Measurements from ENCODE around the gene CDH11.
A peak's percentile ranks its signal among the peaks of the same experiment; 100 is the strongest.

The CDH11 gene

GRCh38 chr16:65012357-65012756 lies 109.5 kb downstream of the CDH11 start:
- DNase-seq (ENCODE audit: extremely low read depth, low read depth): peak; percentile 14
- TF ChIP-seq CTCF (IDR thresholded peaks at IDR 0.05; ENCODE audit: low read depth, low read length): no peak

- TF ChIP-seq CTCF (IDR thresholded peaks at IDR 0.05; ENCODE audit: low read depth, low read length): no peak
- no peak for DNase-seq (ENCODE audit: extremely low read depth, low read depth)
Observed at GRCh38 chr16:65010125-65010524, 111.7 kb downstream of the CDH11 start.

GRCh38 chr16:65005696-65006095 lies 116.2 kb downstream of the CDH11 start:
- DNase-seq (ENCODE audit: extremely low read depth, low read depth): no peak
- no peak for TF ChIP-seq CTCF (IDR thresholded peaks at IDR 0.05; ENCODE audit: low read depth, low read length)

GRCh38 chr16:65004570-65004969 lies 117.3 kb downstream of the CDH11 start:
- DNase-seq (ENCODE audit: extremely low read depth, low read depth): no peak
- TF ChIP-seq CTCF (IDR thresholded peaks at IDR 0.05; ENCODE audit: low read depth, low read length): no peak

GRCh38 chr16:65003621-65004020 lies 118.2 kb downstream of the CDH11 start:
- DNase-seq (ENCODE audit: extremely low read depth, low read depth): no peak
- TF ChIP-seq CTCF (IDR thresholded peaks at IDR 0.05; ENCODE audit: low read depth, low read length): no peak

- peak; percentile 76 for DNase-seq (ENCODE audit: extremely low read depth, low read depth)
- TF ChIP-seq CTCF (IDR thresholded peaks at IDR 0.05; ENCODE audit: low read depth, low read length): no peak
Observed at GRCh38 chr16:65002265-65002664, 119.6 kb downstream of the CDH11 start.

GRCh38 chr16:65000654-65001053 lies 121.2 kb downstream of the CDH11 start:
- DNase-seq (ENCODE audit: extremely low read depth, low read depth): no peak
- TF ChIP-seq CTCF (IDR thresholded peaks at IDR 0.05; ENCODE audit: low read depth, low read length): no peak

Measured in AG09319 (cell line).